OCI-LY3 (cell line): ENCODE measurements around the gene OR1M1.
"Not testable (repeated sequence)": the region's sequence is repeated elsewhere in the genome, so short reads cannot be mapped to it uniquely, and the experiment has no call there.

Experiments used
- H2AFZ ChIP-seq: fragments of 200-600, 300-600 bp; shearing (Covaris generic); 2 replicates; pipeline ENCODE4 v1.6.0; 2014; ENCODE audit warnings: antibody characterized with exemption, low read depth, low read length
- H3K27ac ChIP-seq: fragments of 200-600, 300-600 bp; sonication (generic); 2 replicates; pipeline ENCODE4 v1.5.1; 2014; ENCODE audit warnings: mild to moderate bottlenecking, low read length, moderate library complexity, mixed read lengths
- H3K27me3 ChIP-seq: fragments of 200-600, 300-600 bp; sonication (generic); 2 replicates; pipeline ENCODE4 v1.6.1; 2014; ENCODE audit warnings: low read depth, low read length, mixed read lengths
- H3K36me3 ChIP-seq: fragments of 200-600, 300-600 bp; sonication (generic); replicated peaks from 2 replicates; pipeline ENCODE3; 2014; ENCODE audit warnings: low read depth, low read length, mixed read lengths
- H3K4me1 ChIP-seq: fragments of 300-600, 200-600 bp; sonication (generic); 2 replicates; pipeline ENCODE4 v1.6.1; 2014; ENCODE audit warnings: low read length, mixed read lengths
- H3K4me2 ChIP-seq: fragments of 200-600, 300-600 bp; sonication (generic); 2 replicates; pipeline ENCODE4 v1.6.1; 2014; ENCODE audit warnings: low read length, mixed read lengths
- H3K4me3 ChIP-seq: fragments of 300-600, 200-600 bp; sonication (generic); 2 replicates; pipeline ENCODE4 v1.5.1; 2014; ENCODE audit warnings: antibody characterized with exemption, mild to moderate bottlenecking, low read length, moderate library complexity
- H3K79me2 ChIP-seq: fragments of 300-600, 200-600 bp; shearing (Covaris generic); 2 replicates; pipeline ENCODE4 v1.6.1; 2014; ENCODE audit warnings: mild to moderate bottlenecking, low read length, mixed read lengths
- H3K9ac ChIP-seq: fragments of 300-600, 200-600 bp; shearing (Covaris generic); 2 replicates; pipeline ENCODE4 v1.6.0; 2014; ENCODE audit warnings: mild to moderate bottlenecking, low read length, moderate library complexity
- H3K9me3 ChIP-seq: fragments of 200-600, 300-600 bp; shearing (Covaris generic); 2 replicates; pipeline ENCODE4 v1.6.1; 2014; ENCODE audit warnings: low read length, mixed read lengths; ENCODE audit not compliant: insufficient read depth
- H4K20me1 ChIP-seq: fragments of 200-600, 300-600 bp; sonication (generic); 2 replicates; pipeline ENCODE4 v1.6.1; 2016; ENCODE audit warnings: low read length, mixed read lengths; ENCODE audit not compliant: insufficient read depth
- EZH2phosphoT487 ChIP-seq: fragments of 200-600 bp; shearing (Covaris generic); IDR thresholded peaks from 2 replicates; pipeline ENCODE4 v1.6.1; 2018; ENCODE audit warnings: antibody characterized with exemption, mixed run types, low read depth
- TF ChIP-seq, protein P1 (sequence below): fragments of 200-600, 300-600 bp; sonication (generic); IDR thresholded peaks from 2 replicates; pipeline ENCODE4 v1.5.1; 2014; ENCODE audit warnings: antibody characterized with exemption, low read length, low read depth

OR1M1 gene

DNA sequence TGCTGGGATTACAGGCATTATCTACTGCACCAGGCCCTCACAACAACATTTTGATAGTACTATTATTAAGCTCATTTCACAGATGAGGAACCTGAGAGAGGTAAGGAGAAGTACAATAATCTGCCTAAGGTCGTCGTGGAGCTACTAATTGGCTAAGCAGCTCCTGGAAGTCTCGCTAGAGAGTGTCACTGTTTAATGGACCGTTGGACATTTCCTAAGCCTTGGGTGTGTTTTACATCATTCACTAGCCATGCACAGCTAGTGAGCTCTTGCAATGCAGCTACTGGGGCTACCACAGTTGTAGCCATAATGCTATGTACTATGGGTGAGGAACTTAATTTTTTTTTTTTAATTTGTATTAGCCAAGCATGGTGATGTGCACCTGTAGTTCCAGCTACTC lies 34.0 kb upstream of the OR1M1 start:
- TF ChIP-seq, protein P1, sequence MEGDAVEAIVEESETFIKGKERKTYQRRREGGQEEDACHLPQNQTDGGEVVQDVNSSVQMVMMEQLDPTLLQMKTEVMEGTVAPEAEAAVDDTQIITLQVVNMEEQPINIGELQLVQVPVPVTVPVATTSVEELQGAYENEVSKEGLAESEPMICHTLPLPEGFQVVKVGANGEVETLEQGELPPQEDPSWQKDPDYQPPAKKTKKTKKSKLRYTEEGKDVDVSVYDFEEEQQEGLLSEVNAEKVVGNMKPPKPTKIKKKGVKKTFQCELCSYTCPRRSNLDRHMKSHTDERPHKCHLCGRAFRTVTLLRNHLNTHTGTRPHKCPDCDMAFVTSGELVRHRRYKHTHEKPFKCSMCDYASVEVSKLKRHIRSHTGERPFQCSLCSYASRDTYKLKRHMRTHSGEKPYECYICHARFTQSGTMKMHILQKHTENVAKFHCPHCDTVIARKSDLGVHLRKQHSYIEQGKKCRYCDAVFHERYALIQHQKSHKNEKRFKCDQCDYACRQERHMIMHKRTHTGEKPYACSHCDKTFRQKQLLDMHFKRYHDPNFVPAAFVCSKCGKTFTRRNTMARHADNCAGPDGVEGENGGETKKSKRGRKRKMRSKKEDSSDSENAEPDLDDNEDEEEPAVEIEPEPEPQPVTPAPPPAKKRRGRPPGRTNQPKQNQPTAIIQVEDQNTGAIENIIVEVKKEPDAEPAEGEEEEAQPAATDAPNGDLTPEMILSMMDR, result no peak
- TF ChIP-seq EZH2phosphoT487, result no peak
- no peaks in the 10 kb centered on the region for H3K79me2 ChIP-seq
- H4K20me1 ChIP-seq, result no peaks in the 10 kb centered on the region
- no peaks in the 10 kb centered on the region for H3K36me3 ChIP-seq
- no peaks in the 10 kb centered on the region for H3K9me3 ChIP-seq
- H3K27ac ChIP-seq, result no peak overlapping the region
- H2AFZ ChIP-seq, result no peak overlapping the region
- H3K4me2 ChIP-seq, result no peak overlapping the region
- no peaks in the 10 kb centered on the region for H3K27me3 ChIP-seq
- no peaks in the 10 kb centered on the region for H3K4me1 ChIP-seq
- H3K4me3 ChIP-seq, result no peak overlapping the region
- H3K9ac ChIP-seq, result no peak overlapping the region

DNA sequence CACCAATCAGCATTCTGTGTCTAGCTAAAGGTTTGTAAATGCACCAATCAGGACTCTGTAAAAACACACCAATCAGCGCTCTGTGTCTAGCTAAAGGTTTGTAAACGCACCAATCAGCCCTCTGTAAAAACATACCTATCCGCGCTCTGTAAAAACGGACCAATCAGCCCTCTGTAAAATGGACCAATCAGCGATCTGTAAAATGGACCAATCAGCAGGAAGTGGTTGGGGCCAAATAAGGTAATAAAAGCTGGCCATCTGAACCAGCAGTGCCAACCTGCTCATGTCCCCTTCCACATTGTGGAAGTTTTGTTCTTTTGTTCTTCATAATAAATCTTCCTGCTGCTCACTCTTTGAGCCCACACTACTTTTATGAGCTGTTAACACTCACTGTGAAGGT lies 33.2 kb upstream of the OR1M1 start:
- not testable (repeated sequence) for H3K4me1 ChIP-seq, H3K9ac ChIP-seq, H3K27me3 ChIP-seq, H3K4me2 ChIP-seq, H3K79me2 ChIP-seq, H4K20me1 ChIP-seq, H3K4me3 ChIP-seq, H2AFZ ChIP-seq, H3K27ac ChIP-seq, H3K9me3 ChIP-seq, H3K36me3 ChIP-seq

DNA sequence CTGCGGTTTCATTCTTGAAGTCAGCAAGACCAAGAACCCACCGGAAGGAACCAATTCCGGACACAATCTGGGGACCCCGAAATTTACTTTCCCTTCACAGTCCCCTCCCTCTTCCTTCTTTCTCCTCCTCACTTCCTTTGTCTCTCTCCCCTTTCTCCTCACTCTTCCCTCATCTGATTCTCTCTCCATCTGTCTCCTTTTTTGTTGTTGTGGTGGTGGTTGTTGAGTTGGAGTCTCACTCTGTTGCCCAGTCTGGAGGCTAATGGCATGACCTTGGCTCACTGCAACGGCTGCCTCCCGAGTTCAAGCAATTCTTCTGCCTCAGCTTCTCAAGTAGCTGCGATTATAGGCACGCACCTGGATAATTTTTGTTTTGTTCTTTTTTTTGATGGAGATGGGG lies 32.7 kb upstream of the OR1M1 start:
- Histone ChIP-seq H4K20me1 (no peaks in the 10 kb centered on the region), H3K27me3 (no peaks in the 10 kb centered on the region), H3K79me2 (no peaks in the 10 kb centered on the region), H2AFZ (no peak overlapping the region), H3K9me3 (no peaks in the 10 kb centered on the region), H3K4me3 (no peak overlapping the region), H3K36me3 (no peaks in the 10 kb centered on the region), H3K9ac (no peak overlapping the region), H3K27ac (no peak overlapping the region), H3K4me1 (no peaks in the 10 kb centered on the region), H3K4me2 (no peak overlapping the region)
- TF ChIP-seq, protein P1, result no peak
- TF ChIP-seq EZH2phosphoT487, result no peak

DNA sequence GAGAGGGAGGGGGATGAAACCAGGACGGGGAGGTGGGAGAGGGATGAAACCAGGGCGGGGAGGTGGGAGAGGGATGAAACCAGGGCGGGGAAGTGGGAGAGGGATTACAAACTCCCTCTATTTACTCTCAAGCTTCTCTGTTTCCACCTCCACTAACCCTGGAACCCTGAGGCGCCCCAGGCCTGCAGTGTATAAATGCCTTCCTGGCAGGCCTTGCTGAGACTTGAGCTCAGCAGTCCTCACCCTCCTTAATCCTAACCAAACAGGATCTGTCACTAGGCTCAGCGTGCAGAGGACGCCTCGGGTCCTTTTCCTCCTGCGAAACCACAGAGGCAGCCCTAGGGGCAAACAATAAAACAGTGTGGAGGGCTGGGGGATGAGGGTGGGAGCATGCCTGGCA lies 32.1 kb upstream of the OR1M1 start:
- no peaks in the 10 kb centered on the region for H3K4me1 ChIP-seq
- H3K27ac ChIP-seq, result no peak overlapping the region
- no peak overlapping the region for H2AFZ ChIP-seq
- H3K9me3 ChIP-seq, result no peaks in the 10 kb centered on the region
- no peak overlapping the region for H3K4me2 ChIP-seq
- no peaks in the 10 kb centered on the region for H3K36me3 ChIP-seq
- H4K20me1 ChIP-seq, result no peaks in the 10 kb centered on the region
- no peak overlapping the region for H3K9ac ChIP-seq
- H3K4me3 ChIP-seq, result no peak overlapping the region
- H3K79me2 ChIP-seq, result no peaks in the 10 kb centered on the region
- TF ChIP-seq, protein P1, result no peak
- TF ChIP-seq EZH2phosphoT487, result no peak
- no peaks in the 10 kb centered on the region for H3K27me3 ChIP-seq

DNA sequence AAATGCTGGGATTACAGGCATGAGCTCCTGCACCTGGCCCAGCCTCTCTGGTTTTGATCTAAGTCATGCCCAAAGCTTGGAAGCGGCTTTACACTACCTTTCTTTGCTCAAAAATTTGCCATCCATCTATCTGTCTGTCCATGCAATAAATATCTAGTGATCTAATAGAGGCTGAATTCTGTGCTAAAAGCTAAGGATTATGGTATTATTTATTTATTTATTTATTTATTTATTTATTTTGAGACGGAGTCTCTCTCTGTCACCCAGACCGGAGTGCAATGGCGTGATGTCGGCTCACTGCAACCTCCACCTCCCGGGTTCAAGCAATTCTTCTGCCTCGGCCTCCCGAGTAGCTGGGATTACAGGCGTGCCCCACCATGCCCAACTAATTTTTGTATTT lies 30.7 kb upstream of the OR1M1 start:
- H3K9ac ChIP-seq, H3K36me3 ChIP-seq, H4K20me1 ChIP-seq, H3K4me2 ChIP-seq, H3K4me3 ChIP-seq, H3K4me1 ChIP-seq, H3K79me2 ChIP-seq, H3K27ac ChIP-seq, H3K9me3 ChIP-seq, H2AFZ ChIP-seq, H3K27me3 ChIP-seq: not testable (repeated sequence)
